Renal pelvis (tissue), 4 donors: Measurements from ENCODE around the gene THRB. TPM values are rescaled to one million over a fixed set of nuclear protein-coding genes. Genes with fewer than 3 reads are reported as not detected.

ENCODE experiments used
- DNase-seq: peaks from one replicate; pipeline ENCODE4 v3.0.0-alpha.2; 2013
- polyA plus RNA-seq, 3 donors: library from polyadenylated mRNA; unstranded; fragments of 120-200 nt; gene quantifications; one replicate each; pipeline ENCODE4 v1.2.1, GENCODE V29; 2013; ENCODE audit not compliant: insufficient read length in 3 of 3

THRB gene
- polyA plus RNA-seq, 3 donors = 23.3 to 35.9 (median 29.4) TPM

GRCh38 chr3:24514119-24514518 is 19.5 kb upstream of the THRB start:
- DNase-seq = no peak

GRCh38 chr3:24513463-24513862 is 18.8 kb upstream of the THRB start:
- no peak for DNase-seq

- no peak for DNase-seq
Measured at GRCh38 chr3:24512564-24513197, 18.0 kb upstream of the THRB start.

- no peak for DNase-seq
Measured at GRCh38 chr3:24510030-24510648, 15.5 kb upstream of the THRB start.

- DNase-seq = no peak
Measured at GRCh38 chr3:24508423-24508839, 13.8 kb upstream of the THRB start.

GRCh38 chr3:24507776-24508422 is 13.2 kb upstream of the THRB start:
- no peak for DNase-seq

GRCh38 chr3:24506966-24507775 is 12.5 kb upstream of the THRB start:
- no peak for DNase-seq

GRCh38 chr3:24505691-24506550 is 11.3 kb upstream of the THRB start:
- no peak for DNase-seq

- DNase-seq = no peak
Measured at GRCh38 chr3:24504772-24505171, 10.1 kb upstream of the THRB start.

GRCh38 chr3:24503616-24504113 is 9.0 kb upstream of the THRB start:
- no peak for DNase-seq

GRCh38 chr3:24502690-24503089 is 8.0 kb upstream of the THRB start:
- no peak for DNase-seq

- DNase-seq = no peak
Measured at GRCh38 chr3:24500806-24501205, 6.2 kb upstream of the THRB start.

- no peak for DNase-seq
Measured at GRCh38 chr3:24499991-24500390, 5.3 kb upstream of the THRB start.

GRCh38 chr3:24498796-24499195 is 4.1 kb upstream of the THRB start:
- DNase-seq = no peak

- DNase-seq = no peak
Measured at GRCh38 chr3:24498391-24498790, 3.7 kb upstream of the THRB start.

GRCh38 chr3:24497942-24498341 is 3.3 kb upstream of the THRB start:
- no peak for DNase-seq

- DNase-seq = no peak
Measured at GRCh38 chr3:24496529-24497482, 2.2 kb upstream of the THRB start.

- no peak for DNase-seq
Measured at GRCh38 chr3:24495326-24495994, 810 bp upstream of the THRB start.
